ENCODE results near the gene GPS2.

DNA sequence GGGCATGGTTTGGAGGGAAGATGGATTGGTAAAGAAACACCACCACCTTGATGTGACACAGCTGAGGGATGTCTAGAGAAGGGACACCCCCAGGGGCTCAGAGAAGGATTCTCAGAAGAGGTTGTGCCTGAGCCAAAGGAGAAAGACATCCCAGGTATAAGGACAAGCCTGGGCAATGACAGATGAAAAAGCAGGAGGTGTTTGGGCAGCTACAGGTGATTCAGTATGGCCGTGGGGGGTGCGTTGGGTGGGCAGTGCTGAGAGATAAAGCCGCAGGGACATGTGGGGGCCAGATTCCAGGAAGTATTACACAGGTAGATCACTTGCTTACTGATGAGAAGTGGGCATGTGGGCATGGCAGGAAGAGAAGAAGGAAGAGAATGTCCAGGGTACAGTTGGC lies 46.7 kb upstream of the GPS2 start:
- TF ChIP-seq, protein P1, sequence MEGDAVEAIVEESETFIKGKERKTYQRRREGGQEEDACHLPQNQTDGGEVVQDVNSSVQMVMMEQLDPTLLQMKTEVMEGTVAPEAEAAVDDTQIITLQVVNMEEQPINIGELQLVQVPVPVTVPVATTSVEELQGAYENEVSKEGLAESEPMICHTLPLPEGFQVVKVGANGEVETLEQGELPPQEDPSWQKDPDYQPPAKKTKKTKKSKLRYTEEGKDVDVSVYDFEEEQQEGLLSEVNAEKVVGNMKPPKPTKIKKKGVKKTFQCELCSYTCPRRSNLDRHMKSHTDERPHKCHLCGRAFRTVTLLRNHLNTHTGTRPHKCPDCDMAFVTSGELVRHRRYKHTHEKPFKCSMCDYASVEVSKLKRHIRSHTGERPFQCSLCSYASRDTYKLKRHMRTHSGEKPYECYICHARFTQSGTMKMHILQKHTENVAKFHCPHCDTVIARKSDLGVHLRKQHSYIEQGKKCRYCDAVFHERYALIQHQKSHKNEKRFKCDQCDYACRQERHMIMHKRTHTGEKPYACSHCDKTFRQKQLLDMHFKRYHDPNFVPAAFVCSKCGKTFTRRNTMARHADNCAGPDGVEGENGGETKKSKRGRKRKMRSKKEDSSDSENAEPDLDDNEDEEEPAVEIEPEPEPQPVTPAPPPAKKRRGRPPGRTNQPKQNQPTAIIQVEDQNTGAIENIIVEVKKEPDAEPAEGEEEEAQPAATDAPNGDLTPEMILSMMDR (IDR thresholded peaks at IDR 0.05), result no peak
- no peak for TF ChIP-seq POLR2A (IDR thresholded peaks at IDR 0.05)
